Esophagus mucosa (tissue), 1 donor: ENCODE results near the gene JMJD4. TPM values are rescaled to one million over a fixed set of nuclear protein-coding genes. Genes with fewer than 3 reads are reported as not detected.

Source experiments
- ATAC-seq: fragments of 200-7000 bp; cut with Tn5 transposase; one replicate; pipeline ENCODE4 v1.9.1; 2020
- total RNA-seq: library from RNA; stranded (reverse); gene quantifications from one replicate; pipeline ENCODE4 v1.2.4, GENCODE V29; 2023
- donor health status: DM: yes; HTN: yes; CAD: no.

The JMJD4 gene
- total RNA-seq, 1 donor from 2014 or later, result 10.2 TPM

GRCh38 chr1:227749225-227749624 lies 14.1 kb upstream of the JMJD4 start:
- no peak for ATAC-seq

GRCh38 chr1:227748496-227749182 lies 13.5 kb upstream of the JMJD4 start:
- ATAC-seq, result no peak

- no peak for ATAC-seq
These were observed 12.9 kb upstream of the JMJD4 start for GRCh38 chr1:227747948-227748495.

- ATAC-seq, result no peak
These were observed 12.3 kb upstream of the JMJD4 start for GRCh38 chr1:227747382-227747781.

GRCh38 chr1:227746676-227747075 lies 11.6 kb upstream of the JMJD4 start:
- ATAC-seq, result no peak

- no peak for ATAC-seq
These were observed 10.6 kb upstream of the JMJD4 start for GRCh38 chr1:227745568-227746265.

GRCh38 chr1:227744668-227745067 lies 9.6 kb upstream of the JMJD4 start:
- ATAC-seq, result peak; percentile 87

DNA sequence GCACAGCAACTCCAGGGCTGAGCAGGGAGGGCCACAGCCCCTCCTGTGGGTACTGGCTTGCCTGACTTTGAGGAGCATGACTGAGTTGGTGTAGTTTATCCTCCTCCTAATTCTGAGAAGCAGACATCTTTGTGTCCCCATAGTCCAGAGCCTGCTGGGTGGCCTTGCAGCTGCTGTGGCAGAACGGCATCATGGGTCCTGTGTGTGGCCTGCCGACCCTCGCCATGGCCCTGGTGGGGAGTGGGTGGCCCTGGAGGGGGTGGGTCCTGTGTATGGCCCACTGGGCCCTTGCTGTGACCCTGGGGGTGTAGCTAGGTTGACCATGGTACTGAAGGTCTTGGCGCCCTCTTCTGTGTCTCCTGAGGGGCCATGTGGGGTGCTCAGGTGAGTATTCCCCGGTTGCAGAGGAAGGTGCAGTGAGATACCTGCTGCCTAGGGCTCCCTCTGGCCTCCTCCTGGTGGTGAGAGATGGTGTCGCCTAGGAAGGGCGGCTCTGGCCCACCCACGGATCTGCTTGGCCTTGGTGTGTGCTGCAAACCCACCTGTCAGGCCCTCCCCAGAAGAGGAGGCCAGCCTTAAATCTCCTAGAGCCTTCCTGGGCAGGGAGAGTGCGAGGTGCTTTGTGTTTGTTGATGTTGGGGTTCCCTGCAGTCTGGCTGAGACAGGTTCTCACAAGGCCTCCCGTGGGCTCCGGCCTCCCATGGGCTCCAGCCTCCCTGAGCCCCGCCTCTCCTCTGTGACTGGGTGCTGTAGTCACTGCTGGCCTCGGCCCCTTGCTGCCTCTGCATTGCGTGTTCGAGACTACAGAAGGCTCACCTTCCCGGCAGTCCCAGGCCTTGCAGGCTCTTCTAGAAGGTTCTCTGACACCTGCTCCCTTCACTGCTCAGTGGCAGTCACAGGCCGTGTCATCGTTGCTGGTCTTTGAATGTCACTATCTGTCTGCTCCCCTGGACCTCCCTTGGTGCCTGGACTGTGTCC lies 7.9 kb upstream of the JMJD4 start:
- ATAC-seq, result no peak

DNA sequence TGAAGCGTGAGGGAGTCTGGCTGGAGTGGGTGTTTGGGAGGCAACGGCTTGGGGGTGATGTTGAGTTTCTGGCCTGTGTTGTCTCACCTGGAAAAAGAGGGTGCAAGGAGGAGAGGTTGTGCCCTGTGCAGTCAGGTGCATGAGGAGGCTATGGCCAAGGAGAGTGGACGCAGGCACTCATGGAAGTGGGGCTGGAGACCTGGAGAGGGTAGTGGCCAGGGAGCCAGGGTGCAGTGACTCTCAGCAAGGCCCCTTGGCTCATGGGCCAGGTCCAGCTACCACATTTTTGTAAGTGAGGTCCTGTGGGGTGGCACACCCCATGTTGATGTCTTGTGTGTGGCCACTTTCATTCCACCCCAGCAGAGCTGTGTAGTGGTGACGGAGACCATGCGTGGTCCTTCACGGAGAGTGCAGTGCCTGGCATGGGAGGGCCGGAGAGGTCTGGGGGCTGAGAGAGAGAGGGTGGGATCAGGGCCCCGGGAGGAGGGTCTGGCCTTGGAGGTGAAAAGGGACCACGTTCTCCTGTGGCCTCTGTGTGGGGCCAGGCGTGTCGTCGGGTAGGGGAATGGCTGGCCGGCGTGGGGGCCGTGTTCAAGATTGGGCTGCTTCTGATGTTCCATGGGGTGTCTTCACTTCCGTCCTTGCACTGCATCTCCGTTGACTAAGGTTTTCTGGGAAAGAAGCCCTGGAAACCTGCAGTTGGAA lies 6.2 kb upstream of the JMJD4 start:
- no peak for ATAC-seq

- ATAC-seq, result no peak
These were observed 5.4 kb upstream of the JMJD4 start for GRCh38 chr1:227740401-227740960.

- ATAC-seq, result no peak
These were observed 4.5 kb upstream of the JMJD4 start for GRCh38 chr1:227739636-227740035.

DNA sequence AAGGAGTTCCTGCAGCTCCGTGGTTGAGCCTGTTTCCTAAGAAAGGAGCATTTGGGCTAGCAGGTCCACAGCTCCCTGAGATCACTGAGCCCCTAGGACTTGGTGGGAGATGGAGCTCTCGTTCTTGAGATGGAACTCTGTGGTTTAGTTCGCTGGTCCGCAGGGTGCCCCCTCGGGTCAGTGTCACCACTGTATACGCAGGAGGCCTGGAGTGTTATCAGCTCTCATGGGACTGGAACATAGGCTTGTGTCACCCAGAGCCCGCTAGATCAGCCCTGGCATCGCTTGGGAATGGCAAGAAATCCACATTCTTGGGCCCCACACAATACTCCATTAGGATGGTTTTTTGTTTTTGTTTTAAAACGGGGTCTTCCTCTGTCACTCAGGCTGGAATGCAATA lies 3.7 kb upstream of the JMJD4 start:
- ATAC-seq, result no peak

DNA sequence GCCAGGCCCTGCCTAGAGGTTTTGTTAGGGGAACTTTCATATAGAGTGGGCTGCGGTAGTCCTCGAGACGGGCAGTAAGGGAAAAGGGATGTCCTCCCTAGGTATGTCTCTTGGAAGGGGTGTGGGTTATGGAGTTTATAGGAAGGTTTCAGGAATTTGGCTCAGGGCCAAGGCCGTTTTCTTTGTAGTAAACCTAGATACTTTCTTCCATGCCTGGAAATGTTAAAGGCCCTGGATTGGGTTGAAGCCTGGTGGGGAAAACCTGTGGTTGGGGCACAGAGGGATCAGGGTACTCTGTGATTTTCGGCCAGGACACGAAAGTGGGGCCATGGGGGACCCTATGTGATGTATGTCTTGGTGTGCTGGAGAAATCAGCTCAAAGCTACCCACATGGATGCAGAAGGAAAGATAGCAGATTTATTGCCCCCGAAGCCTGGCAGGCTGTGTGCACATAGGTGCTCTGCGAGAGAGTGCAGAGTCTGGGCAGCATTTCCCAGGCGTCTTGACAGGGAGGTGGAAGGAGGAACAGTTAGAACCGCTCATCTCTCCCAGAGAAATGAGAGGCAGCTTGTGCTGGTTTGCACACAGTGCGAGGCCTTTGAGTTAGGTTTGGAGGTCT lies 1.8 kb upstream of the JMJD4 start:
- no peak for ATAC-seq

DNA sequence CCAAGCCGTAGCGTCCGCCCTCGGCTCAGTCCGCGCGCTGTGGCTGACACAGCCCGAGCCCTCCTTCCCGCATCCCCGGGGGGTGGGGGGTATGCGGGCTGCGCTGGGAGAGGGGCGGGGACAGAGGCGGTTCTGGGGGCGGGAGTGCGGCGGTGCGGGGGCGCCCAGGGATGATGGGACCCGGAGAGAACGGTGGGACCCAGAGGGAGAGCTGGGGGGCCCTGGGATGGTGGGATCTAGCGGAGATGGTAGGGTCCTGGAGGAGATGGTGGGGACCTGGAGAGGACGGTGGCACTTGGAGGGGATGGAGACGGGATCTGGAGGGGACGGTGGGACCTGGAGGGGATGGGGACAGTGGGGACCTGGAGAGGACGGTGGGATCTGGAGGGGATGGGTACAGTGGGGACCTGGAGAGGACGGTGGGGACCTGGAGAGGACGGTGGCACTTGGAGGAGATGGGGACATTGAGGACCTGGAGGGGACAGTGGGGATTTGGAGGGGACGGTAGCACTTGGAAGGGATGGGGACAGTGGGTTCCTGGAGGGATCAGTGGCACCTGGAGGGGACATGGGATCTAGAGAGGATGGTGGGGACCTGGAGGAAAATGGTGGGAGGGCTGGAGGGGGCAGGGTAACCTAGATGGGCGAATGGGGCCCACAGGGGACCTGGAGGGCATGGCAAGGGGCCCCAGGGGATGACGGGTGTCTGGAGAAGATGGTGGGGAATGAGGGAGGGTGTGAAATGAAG lies 610 bp upstream of the JMJD4 start:
- ATAC-seq, result no peak

DNA sequence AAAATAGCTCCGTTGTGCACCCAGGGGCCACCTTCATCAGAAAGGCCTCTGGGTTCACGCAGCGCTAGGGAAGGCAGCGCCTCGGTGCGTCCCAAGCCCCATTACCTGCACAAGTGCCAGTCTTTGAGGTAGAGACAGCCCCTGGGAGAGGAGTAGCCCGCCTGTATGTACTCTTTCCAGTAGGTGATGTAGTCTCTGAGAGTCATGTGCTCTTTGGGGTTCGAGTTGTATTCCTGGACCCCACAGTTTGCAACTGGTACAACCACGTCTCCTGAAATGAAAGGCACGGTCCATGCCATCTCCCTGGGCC lies 601 bp downstream of the JMJD4 start:
- no peak for ATAC-seq

GRCh38 chr1:227733751-227734545 lies 1.2 kb downstream of the JMJD4 start:
- peak; percentile 45 for ATAC-seq

- ATAC-seq, result no peak
These were observed 1.8 kb downstream of the JMJD4 start for GRCh38 chr1:227733309-227733705.

DNA sequence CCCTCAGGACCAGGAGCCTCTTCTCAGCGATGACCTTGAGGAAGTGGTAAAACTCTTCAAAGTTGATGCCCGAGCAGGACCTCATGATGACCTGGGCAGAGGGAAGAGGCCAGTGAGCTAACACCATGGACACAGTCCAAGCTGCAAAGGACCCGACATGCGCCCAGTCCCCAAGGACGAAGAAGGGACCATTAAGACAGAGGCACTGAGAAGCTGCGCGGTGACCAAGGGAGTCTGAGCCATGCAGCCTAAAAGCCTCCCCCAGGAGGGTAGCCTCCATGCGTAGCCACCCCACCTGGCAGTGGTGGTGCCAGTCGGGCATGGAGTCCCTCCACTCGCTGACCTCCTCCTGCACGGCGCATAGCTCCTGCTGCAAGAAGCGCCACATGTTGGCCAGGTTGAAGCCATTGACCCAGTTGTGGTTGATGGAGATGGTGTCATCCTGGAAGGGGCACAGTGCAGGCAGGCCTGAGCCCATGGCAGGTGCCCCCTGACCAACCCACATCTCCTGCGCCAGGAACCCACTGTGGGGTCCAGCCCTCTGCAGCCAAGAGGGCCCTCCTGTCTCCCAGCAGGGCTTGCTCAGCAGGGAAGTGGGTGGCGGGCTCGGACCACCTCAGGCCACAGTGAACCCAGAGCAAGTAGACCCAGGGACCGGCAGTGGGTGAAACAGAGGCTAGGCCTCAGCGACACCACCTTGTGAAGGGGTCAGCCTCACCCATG lies 2.4 kb downstream of the JMJD4 start:
- ATAC-seq, result no peak
